ENCODE data around the gene CAMKK2. TPM values are rescaled to one million over a fixed set of nuclear protein-coding genes. Genes with fewer than 3 reads are reported as not detected.

The CAMKK2 gene
- total and polyA plus RNA-seq, 2 of the 4 experiments (the other 2 are of a cell fraction) = 15.2 to 24.7 TPM

DNA sequence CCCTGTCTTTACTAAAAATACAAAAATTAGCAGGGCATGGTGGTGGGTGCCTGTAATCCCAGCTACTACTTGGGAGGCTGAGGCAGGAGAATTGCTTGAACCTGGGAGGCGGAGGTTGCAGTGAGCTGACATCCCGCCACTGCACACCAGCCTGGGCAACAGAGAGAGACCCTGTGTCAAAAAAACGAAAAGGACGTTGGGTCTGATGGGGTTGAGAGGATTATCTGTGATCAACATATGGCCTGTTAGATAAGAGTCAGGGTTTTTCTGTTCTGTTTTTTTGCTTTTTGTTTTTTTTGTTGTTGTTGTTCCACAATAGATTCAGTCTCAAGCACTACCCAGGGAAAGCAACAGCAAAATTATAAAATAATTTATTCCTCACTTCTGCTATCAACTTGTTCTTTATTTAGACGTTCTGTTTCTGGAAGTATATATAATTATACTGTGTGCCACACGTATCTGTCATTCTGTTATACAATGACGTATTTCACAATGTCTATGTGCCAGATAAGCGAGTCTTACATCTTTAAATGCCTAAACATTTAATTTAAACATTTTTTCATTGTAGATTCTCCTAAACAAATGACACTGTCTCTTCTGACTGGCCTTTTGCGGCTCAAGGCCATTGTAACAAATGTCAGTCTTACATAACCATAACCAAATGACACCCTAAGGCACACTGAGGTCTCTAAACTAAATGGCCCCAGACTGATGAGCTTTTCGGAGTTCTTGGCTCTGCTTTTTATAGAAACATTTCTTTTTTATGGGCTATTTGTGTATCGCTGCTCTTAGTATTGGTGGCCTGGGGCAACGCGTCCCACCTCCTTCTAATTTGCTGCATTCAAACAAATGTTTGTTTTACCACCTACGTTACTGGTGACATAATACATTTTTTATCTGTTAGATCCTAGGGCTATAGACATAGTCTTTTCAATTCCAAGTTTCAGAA, 93.8 kb downstream of the CAMKK2 start:
- no peak overlapping the region for H2BK20ac ChIP-seq (ENCODE audit: low read depth, low read length)
- ChIA-PET CTCF (no interaction called here), POLR2A (ENCODE audit: unreplicated experiment) (no interaction called here)
- H3K4ac ChIP-seq (ENCODE audit: low read depth, low read length) = no peak overlapping the region
- H3K14ac ChIP-seq (replicated peaks; ENCODE audit: low read depth, low read length) = no peak overlapping the region
- H3K4me2 ChIP-seq (ENCODE audit: low read depth, low read length) = no peak overlapping the region
- H2BK120ac ChIP-seq (ENCODE audit: low read depth, low read length) = no peak overlapping the region
- no peaks in the 10 kb centered on the region for H3K9me3 ChIP-seq (ENCODE audit: control insufficient read depth, insufficient read depth, low read length)
- H2AK9ac ChIP-seq (replicated peaks; ENCODE audit: low read depth, low read length, poor library complexity) = no peak overlapping the region
- H3K9ac ChIP-seq (ENCODE audit: low read depth, low read length) = no peak overlapping the region
- DNase-seq (no peak), ATAC-seq (ENCODE audit: low read depth) (no peak; the same call in 1 of the 2 replicates)
- in situ Hi-C loops (cut with MboI; ENCODE audit: low sequenced_read_pairs) = no loop called here
- no peak overlapping the region for H4K8ac ChIP-seq (ENCODE audit: low read depth in 2 of 2, low read length in 2 of 2)
- H2AK5ac ChIP-seq (ENCODE audit: low read depth, low read length) = no peak overlapping the region
- dilution Hi-C loops (cut with HindIII; ENCODE audit: low sequenced_read_pairs, unreplicated experiment) = no loop called here
- H3K18ac ChIP-seq (ENCODE audit: low read depth, low read length) = no peak overlapping the region
- H3K36me3 ChIP-seq (ENCODE audit: control insufficient read depth, insufficient read depth, low read length) = no peaks in the 10 kb centered on the region
- H3K23ac ChIP-seq (ENCODE audit: low read depth, low read length) = no peak overlapping the region
- H3K9me1 ChIP-seq (ENCODE audit: insufficient read depth, low read length) = no peaks in the 10 kb centered on the region
- no peak overlapping the region for H2BK5ac ChIP-seq (ENCODE audit: low read depth, low read length, poor library complexity, severe bottlenecking)
- no peaks in the 10 kb centered on the region for H3K79me1 ChIP-seq (ENCODE audit: low read depth in 1 of 2, low read length in 2 of 2)
- H2AFZ ChIP-seq (replicated peaks; ENCODE audit: low read length, poor library complexity) = no peak overlapping the region
- intact Hi-C loops (cut with micrococcal nuclease) = no loop called here
- peak; percentile 67 for TF ChIP-seq CEBPB (IDR thresholded peaks at IDR 0.05; ENCODE audit: low read depth, low read length)
- no peak for TF ChIP-seq RCOR1 (IDR thresholded peaks at IDR 0.05; ENCODE audit: insufficient replicate concordance, low read length)
- TF ChIP-seq RAD21 (IDR thresholded peaks at IDR 0.05; ENCODE audit: low read length) = no peak
- TF ChIP-seq BHLHE40 (IDR thresholded peaks at IDR 0.05; ENCODE audit: low read depth, low read length) = no peak
- TF ChIP-seq, protein P1, sequence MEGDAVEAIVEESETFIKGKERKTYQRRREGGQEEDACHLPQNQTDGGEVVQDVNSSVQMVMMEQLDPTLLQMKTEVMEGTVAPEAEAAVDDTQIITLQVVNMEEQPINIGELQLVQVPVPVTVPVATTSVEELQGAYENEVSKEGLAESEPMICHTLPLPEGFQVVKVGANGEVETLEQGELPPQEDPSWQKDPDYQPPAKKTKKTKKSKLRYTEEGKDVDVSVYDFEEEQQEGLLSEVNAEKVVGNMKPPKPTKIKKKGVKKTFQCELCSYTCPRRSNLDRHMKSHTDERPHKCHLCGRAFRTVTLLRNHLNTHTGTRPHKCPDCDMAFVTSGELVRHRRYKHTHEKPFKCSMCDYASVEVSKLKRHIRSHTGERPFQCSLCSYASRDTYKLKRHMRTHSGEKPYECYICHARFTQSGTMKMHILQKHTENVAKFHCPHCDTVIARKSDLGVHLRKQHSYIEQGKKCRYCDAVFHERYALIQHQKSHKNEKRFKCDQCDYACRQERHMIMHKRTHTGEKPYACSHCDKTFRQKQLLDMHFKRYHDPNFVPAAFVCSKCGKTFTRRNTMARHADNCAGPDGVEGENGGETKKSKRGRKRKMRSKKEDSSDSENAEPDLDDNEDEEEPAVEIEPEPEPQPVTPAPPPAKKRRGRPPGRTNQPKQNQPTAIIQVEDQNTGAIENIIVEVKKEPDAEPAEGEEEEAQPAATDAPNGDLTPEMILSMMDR (conservative IDR thresholded peaks at IDR 0.05; ENCODE audit: low read depth, low read length) = no peak
- no peak for TF ChIP-seq CHD1 (IDR thresholded peaks at IDR 0.05; ENCODE audit: low read depth, low read length)
- TF ChIP-seq POLR2A (IDR thresholded peaks at IDR 0.05; ENCODE audit: low read depth, low read length) = no peak
- no peak for TF ChIP-seq MXI1 (IDR thresholded peaks at IDR 0.05; ENCODE audit: borderline replicate concordance, low read depth, low read length)
- WGBS, 2 experiments (ENCODE audit: extremely low coverage in 2 of 2, insufficient read length in 1 of 2) = 55% methylated on average over 4 of the region's 14 CpGs; no CpG with 5 or more reads in 1 of the 2 experiments
- no peak overlapping the region for H4K91ac ChIP-seq (ENCODE audit: insufficient read depth, low read depth, low read length)
- H3K27me3 ChIP-seq (ENCODE audit: control insufficient read depth, insufficient read depth, low read length) = peaks cover 3% of the 10 kb centered on the region; the same call in 1 of the 2 replicates
- peaks cover 2% of the 10 kb centered on the region; the same call in 1 of the 2 replicates for H3K4me1 ChIP-seq (ENCODE audit: control insufficient read depth, insufficient read depth, low read length)
- no peak overlapping the region for H2BK15ac ChIP-seq (ENCODE audit: low read depth, low read length)
- H4K5ac ChIP-seq (ENCODE audit: low read depth, low read length) = no peak overlapping the region
- H4K20me1 ChIP-seq (ENCODE audit: insufficient read depth, low read length) = no peaks in the 10 kb centered on the region
- no peak overlapping the region for H3K56ac ChIP-seq (ENCODE audit: extremely low read depth, insufficient read depth, low read length)
- H3K4me3 ChIP-seq (ENCODE audit: insufficient read depth, low read depth, low read length) = no peak overlapping the region
- BruUV-seq (replicated peaks) = no TSS peak
- no peak overlapping the region for H3K27ac ChIP-seq (ENCODE audit: insufficient read depth, low read length)
